Stimulated activated naive CD4-positive, alpha-beta T cell (primary cell): ENCODE measurements around the gene IPP.
"Not testable (repeated sequence)": the region's sequence is repeated elsewhere in the genome, so short reads cannot be mapped to it uniquely, and the experiment has no call there.

Experiments
- DNase-seq, 6 experiments: peaks; one replicate each; lab custom pipeline; 2025; lab: John Stamatoyannopoulos, UW

The IPP gene

GRCh38 chr1:45739641-45740156 lies 10.8 kb downstream of the IPP start:
- not testable (repeated sequence) for DNase-seq

- DNase-seq = no peak
Measured at GRCh38 chr1:45739137-45739536, 11.3 kb downstream of the IPP start.

GRCh38 chr1:45730780-45731319 lies 19.6 kb downstream of the IPP start:
- no peak for DNase-seq

- no peak for DNase-seq
Measured at GRCh38 chr1:45730075-45730779, 20.2 kb downstream of the IPP start.

GRCh38 chr1:45726007-45726406 lies 24.4 kb downstream of the IPP start:
- DNase-seq = not testable (repeated sequence)

GRCh38 chr1:45723248-45723930 lies 27.1 kb downstream of the IPP start:
- no peak for DNase-seq

GRCh38 chr1:45722809-45723208 lies 27.6 kb downstream of the IPP start:
- DNase-seq = no peak

- DNase-seq = no peak
Measured at GRCh38 chr1:45721207-45721606, 29.2 kb downstream of the IPP start.

GRCh38 chr1:45718289-45718688 lies 32.2 kb downstream of the IPP start:
- DNase-seq = no peak

GRCh38 chr1:45717386-45717785 lies 33.1 kb downstream of the IPP start:
- not testable (repeated sequence) for DNase-seq

GRCh38 chr1:45716700-45717099 lies 33.8 kb downstream of the IPP start:
- DNase-seq = no peak

GRCh38 chr1:45713711-45714110 lies 36.7 kb downstream of the IPP start:
- no peak for DNase-seq

GRCh38 chr1:45704637-45705036 lies 45.8 kb downstream of the IPP start:
- DNase-seq = no peak

- DNase-seq = no peak
Measured at GRCh38 chr1:45694823-45695222, 55.6 kb downstream of the IPP start.

GRCh38 chr1:45693811-45694210 lies 56.6 kb downstream of the IPP start:
- DNase-seq = not testable (repeated sequence)

GRCh38 chr1:45687754-45688740 lies 62.4 kb downstream of the IPP start, which contains the start of gene TMEM69:
Gene TMEM69 (plus strand): TSS chr1:45688181. CDS start chr1:45691069, 2,888 bp downstream.
- DNase-seq = peak; percentile 55 to 90 (median 68)

GRCh38 chr1:45687014-45687753 lies 63.3 kb downstream of the IPP start:
- peak; percentile 93 to 98 (median 98) for DNase-seq

GRCh38 chr1:45686288-45687013 lies 64.0 kb downstream of the IPP start, which contains the start of gene GPBP1L1:
Gene GPBP1L1 (minus strand): TSS chr1:45686533. CDS start chr1:45659087, 27,446 bp downstream.
- DNase-seq = peak; percentile 95 to 98 (median 96)

- peak in 5 of 6 experiments; percentile 47 to 85 (median 62) for DNase-seq
Measured at GRCh38 chr1:45686015-45686287, 64.5 kb downstream of the IPP start.

- peak in 1 of 6 experiments; percentile 14 for DNase-seq
Measured at GRCh38 chr1:45685308-45686014, 65.0 kb downstream of the IPP start.
